ENCODE measurements around the gene ARG2. TPM values are rescaled to one million over a fixed set of nuclear protein-coding genes. Genes with fewer than 3 reads are reported as not detected.
A peak's percentile ranks its signal among the peaks of the same experiment; 100 is the strongest.

ARG2 gene
- total RNA-seq (1 to 10 TPM; 5.1 to 5.2 TPM), total RNA-seq (2.1 to 11.6 reads per million in 2 donors)

DNA sequence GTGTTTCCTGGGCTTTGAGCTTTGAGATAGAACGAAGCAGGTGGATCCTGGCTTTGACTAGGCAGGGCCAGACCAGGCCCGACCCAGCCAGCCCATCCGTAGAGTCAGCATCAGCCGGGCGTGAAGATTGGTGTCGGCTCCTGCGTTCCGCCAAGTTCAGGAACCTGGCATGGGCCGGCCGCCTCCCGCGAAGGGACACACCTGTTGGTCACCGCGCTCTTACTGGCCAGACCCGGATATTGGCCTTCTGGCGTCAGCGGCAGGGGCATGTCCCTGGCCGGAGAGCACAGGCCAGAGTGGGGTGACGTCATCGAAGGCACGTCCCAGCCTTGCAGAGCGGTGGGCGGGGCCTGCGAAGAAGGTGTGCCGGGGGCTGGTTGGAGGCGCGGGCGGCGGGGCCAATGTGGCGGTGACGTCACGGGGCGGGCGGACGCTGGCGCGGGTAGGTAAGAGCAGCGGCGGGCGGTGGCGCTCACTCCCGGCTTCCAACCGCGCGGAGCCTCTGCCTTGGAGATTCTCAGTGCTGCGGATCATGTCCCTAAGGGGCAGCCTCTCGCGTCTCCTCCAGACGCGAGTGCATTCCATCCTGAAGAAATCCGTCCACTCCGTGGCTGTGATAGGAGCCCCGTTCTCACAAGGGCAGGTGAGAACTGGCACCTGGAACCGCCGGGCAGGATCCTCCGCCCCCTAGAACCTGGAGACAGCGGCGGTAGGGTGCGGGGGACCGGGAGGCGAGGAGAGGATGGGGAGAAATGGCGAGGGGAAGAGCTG is at the start of gene ARG2:
ARG2 (plus strand) TSS at position 475 of the 771 bp plus-strand sequence; CDS start at position 533, 58 bp downstream.
- Mint-ChIP-seq H3K27me3 (peaks cover 12% of the 10 kb centered on the region), H3K27ac (peak within 1 kb of the TSS; percentile 96), H3K36me3 (ENCODE audit: low read depth) (peaks cover 2% of the 10 kb centered on the region), H3K4me1 (peaks cover 22% of the 10 kb centered on the region), H3K4me3 (peak within 1 kb of the TSS; percentile 91)
- H3K9me3 ChIP-seq (ENCODE audit: control insufficient read depth, low read length, poor library complexity, severe bottlenecking), result no peaks in the 10 kb centered on the region
- DNase-seq, result peak; percentile 95 to 98 (median 98)
- ATAC-seq, result peak; percentile 92

DNA sequence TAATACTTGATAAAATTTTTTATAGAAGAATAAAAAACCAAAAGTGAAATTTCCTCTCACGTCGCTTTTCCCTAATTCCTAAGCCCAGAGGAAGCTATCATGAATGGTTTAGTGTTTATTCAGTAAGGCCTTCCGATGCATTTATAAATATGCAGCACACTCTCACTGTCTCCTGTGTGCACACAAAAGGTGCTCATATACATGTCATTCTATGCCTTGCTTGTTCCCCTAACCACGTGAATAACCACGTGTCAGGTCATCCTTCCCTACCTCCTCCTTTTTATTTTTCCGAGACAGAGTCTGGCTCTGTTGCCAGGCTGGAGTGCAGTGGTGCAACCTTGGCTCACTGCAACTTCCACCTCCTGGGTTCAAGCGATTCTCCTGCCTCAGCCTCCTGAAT is 49.3 kb upstream of the ARG2 start:
- H3K9me3 ChIP-seq (ENCODE audit: control insufficient read depth, low read length, poor library complexity, severe bottlenecking), result no peaks in the 10 kb centered on the region
- DNase-seq (no peak), ATAC-seq (no peak)
- H3K27me3 Mint-ChIP-seq, result peaks cover 30% of the 10 kb centered on the region
- H3K4me1 Mint-ChIP-seq, result peaks cover 12% of the 10 kb centered on the region
- H3K27ac Mint-ChIP-seq, result no peak overlapping the region
- H3K36me3 Mint-ChIP-seq (ENCODE audit: low read depth), result no peaks in the 10 kb centered on the region
- no peak overlapping the region for H3K4me3 Mint-ChIP-seq

DNA sequence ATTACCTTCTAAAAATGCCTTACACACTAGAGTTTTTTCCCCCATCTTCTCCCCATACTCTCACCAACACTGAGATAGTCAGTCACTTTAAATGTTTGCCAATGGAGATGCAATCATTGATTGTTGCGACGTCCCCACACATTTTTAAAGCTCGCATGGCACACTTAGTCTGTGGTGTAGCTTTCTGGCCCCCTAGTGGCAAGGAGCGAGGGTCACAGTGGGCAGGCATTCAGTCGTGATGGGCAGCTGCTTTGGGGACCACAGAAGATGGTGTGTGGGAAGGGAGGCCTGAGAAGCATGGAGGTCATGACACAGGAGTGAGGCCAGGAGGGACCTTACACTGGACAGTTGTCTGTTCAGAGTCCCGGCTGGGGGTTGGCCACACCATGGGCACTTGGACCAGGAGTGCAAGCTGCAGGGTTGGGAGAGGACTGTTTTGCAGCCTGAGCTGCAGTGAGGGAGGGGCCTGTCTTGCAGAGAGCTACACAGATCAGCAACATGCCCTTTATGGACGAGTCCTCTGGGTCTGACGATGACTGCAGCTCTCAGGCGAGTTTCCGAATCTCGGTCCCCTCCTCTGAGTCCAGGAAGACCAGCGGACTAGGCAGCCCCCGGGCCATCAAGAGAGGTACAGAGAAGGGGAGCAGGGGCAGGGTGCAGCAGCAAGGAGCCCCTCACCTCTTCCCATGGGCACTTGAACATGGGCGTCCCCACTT is 48.3 kb upstream of the ARG2 start:
- ATAC-seq (peak; percentile 91), DNase-seq (peak; percentile 39 to 57 (median 40))
- no peak overlapping the region for H3K4me3 Mint-ChIP-seq
- peaks cover 12% of the 10 kb centered on the region for H3K4me1 Mint-ChIP-seq
- peaks cover 30% of the 10 kb centered on the region for H3K27me3 Mint-ChIP-seq
- H3K27ac Mint-ChIP-seq, result no peak overlapping the region
- H3K36me3 Mint-ChIP-seq (ENCODE audit: low read depth), result no peaks in the 10 kb centered on the region
- no peaks in the 10 kb centered on the region for H3K9me3 ChIP-seq (ENCODE audit: control insufficient read depth, low read length, poor library complexity, severe bottlenecking)

DNA sequence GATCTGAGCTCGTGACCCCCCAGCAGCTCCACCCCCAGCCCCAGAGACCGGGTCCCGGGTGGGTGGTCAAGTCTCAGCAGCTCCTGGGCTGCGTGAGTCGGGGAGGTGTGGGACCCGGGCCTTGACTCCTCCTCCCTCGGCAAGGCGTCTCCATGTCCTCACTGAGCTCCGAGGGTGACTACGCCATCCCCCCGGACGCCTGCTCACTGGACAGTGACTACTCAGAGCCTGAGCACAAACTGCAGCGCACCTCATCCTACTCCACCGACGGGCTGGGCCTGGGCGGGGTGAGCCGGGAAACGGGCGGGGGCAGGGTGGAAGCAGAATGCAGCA is 47.8 kb upstream of the ARG2 start:
- Mint-ChIP-seq H3K27me3 (peaks cover 30% of the 10 kb centered on the region), H3K4me1 (peaks cover 12% of the 10 kb centered on the region), H3K4me3 (no peak overlapping the region), H3K27ac (no peak overlapping the region), H3K36me3 (ENCODE audit: low read depth) (no peaks in the 10 kb centered on the region)
- no peak for DNase-seq
- no peak for ATAC-seq
- no peaks in the 10 kb centered on the region for H3K9me3 ChIP-seq (ENCODE audit: control insufficient read depth, low read length, poor library complexity, severe bottlenecking)

DNA sequence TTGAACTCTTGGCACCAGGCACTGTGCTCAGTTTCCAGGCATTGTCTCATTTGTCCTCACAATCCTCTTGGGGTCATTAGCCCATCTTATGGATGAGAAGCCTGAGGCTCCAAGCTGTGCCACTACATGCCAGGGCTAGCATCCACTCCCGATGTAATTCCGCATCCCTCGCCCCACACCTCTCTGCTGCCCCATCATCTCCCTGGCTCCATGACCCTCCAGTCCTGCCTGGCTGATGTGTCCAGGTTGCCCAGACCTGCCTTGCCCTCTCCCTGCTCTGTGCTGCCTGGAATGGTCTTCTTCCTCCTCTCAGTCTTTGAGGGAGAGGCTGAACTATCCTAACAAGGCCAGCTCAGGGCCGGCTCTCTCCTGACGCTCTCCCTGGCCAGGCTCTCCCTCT is 47.1 kb upstream of the ARG2 start:
- ATAC-seq, result no peak
- DNase-seq, result no peak
- H3K36me3 Mint-ChIP-seq (ENCODE audit: low read depth), result no peaks in the 10 kb centered on the region
- no peaks in the 10 kb centered on the region for H3K9me3 ChIP-seq (ENCODE audit: control insufficient read depth, low read length, poor library complexity, severe bottlenecking)
- H3K4me1 Mint-ChIP-seq, result peaks cover 10% of the 10 kb centered on the region
- H3K4me3 Mint-ChIP-seq, result no peak overlapping the region
- H3K27ac Mint-ChIP-seq, result no peak overlapping the region
- H3K27me3 Mint-ChIP-seq, result peaks cover 25% of the 10 kb centered on the region

DNA sequence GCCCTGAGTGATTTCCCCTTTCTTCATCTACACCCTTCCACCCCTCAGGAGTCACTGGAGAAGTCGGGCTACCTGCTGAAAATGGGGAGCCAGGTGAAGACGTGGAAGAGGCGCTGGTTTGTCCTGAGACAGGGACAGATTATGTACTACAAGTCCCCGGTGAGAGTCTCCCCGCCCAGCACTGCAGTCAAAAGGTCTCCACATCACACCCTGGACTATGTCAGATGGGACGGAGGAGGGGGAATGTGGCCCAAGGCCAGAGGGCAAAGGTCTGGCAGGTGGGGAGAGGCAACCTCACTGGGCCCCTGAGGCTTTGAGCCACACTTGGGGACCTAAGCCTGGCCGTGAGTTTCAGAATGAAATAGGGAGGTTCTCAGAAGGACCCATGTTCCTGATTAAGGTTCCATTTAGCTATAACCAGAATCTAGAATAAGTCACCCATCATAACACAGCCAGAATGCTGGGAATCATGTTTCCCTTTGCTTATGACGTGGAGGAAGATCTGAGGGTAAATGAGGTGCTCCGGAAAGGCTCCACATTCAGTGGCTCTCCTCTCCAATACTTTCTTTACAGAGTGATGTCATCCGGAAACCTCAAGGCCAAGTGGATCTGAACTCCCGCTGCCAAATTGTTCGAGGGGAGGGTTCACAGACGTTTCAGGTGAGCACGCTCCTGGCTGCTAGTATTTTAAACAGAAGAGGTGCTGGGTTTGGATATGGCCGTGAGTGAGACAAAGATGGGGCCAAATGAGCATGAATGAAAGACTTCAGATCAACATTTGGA is 46.3 kb upstream of the ARG2 start:
- Mint-ChIP-seq H3K27ac (no peak overlapping the region), H3K27me3 (peaks cover 19% of the 10 kb centered on the region), H3K36me3 (ENCODE audit: low read depth) (no peaks in the 10 kb centered on the region), H3K4me1 (peaks cover 10% of the 10 kb centered on the region), H3K4me3 (no peak overlapping the region)
- ATAC-seq (no peak), DNase-seq (no peak)
- H3K9me3 ChIP-seq (ENCODE audit: control insufficient read depth, low read length, poor library complexity, severe bottlenecking), result no peaks in the 10 kb centered on the region

DNA sequence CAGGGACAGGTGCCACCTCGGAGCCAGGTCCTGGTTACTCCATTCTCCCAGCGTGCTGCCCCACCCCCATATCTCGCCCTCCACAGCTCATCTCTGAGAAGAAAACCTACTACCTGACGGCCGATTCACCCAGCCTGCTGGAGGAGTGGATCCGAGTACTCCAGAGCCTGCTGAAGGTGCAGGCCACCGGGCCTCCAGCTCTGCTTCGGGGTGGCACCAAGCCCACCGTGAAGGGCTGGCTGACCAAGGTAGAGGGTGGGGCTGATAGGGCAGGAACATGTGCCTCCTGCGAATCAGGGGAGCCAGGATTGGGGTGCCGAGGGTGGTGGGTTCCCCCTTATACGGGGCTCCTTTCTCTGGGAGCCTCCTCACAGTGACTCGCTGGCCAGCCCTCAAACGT is 45.6 kb upstream of the ARG2 start:
- peaks cover 19% of the 10 kb centered on the region for H3K27me3 Mint-ChIP-seq
- DNase-seq (no peak), ATAC-seq (no peak)
- no peak overlapping the region for H3K4me3 Mint-ChIP-seq
- H3K4me1 Mint-ChIP-seq, result peaks cover 10% of the 10 kb centered on the region
- no peak overlapping the region for H3K27ac Mint-ChIP-seq
- no peaks in the 10 kb centered on the region for H3K9me3 ChIP-seq (ENCODE audit: control insufficient read depth, low read length, poor library complexity, severe bottlenecking)
- H3K36me3 Mint-ChIP-seq (ENCODE audit: low read depth), result no peaks in the 10 kb centered on the region

DNA sequence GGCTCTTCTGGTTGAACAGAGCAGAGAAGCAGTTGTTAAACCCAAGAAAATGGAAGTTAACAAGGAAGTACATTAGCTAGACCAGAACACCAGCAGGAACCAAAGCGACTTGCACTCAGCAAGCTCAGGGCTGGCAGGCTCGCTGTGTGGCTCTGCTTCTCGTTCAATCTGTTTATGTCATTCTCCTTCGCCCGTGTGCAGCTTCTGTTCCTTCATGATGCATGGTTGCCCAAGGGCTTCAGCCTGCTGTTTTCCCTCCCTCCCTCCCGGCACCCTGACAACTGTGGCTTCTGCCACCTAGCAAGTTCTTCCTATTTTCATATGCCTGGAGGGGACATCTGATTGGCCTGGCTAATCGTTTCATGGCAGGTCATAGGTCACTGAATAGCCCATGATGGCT is 44.9 kb upstream of the ARG2 start:
- H3K4me1 Mint-ChIP-seq, result peaks cover 10% of the 10 kb centered on the region
- no peaks in the 10 kb centered on the region for H3K9me3 ChIP-seq (ENCODE audit: control insufficient read depth, low read length, poor library complexity, severe bottlenecking)
- DNase-seq (no peak), ATAC-seq (no peak)
- no peak overlapping the region for H3K4me3 Mint-ChIP-seq
- H3K27me3 Mint-ChIP-seq, result peaks cover 19% of the 10 kb centered on the region
- no peak overlapping the region for H3K27ac Mint-ChIP-seq
- H3K36me3 Mint-ChIP-seq (ENCODE audit: low read depth), result no peaks in the 10 kb centered on the region

DNA sequence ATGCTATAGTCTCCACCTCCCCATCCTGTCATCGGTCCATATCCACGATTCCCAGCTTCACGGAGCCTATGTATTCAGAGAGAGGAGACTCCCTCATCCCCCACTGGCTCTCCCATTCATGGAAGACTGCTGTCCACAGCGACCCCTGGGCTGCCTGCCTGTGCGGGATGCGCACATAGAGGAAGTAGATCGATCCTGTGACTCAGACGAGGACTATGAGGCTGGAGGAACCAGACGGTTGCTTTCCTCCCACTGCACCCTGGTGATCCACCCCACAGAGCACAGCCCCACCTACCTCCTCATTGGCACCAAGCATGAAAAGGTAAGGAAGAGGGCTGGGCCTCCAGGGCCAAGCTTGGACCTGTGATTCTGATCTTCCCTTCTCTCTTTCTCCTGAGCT is 44.0 kb upstream of the ARG2 start:
- H3K36me3 Mint-ChIP-seq (ENCODE audit: low read depth), result no peaks in the 10 kb centered on the region
- peaks cover 10% of the 10 kb centered on the region for H3K4me1 Mint-ChIP-seq
- ATAC-seq (no peak), DNase-seq (no peak)
- H3K4me3 Mint-ChIP-seq, result no peak overlapping the region
- no peak overlapping the region for H3K27ac Mint-ChIP-seq
- no peaks in the 10 kb centered on the region for H3K9me3 ChIP-seq (ENCODE audit: control insufficient read depth, low read length, poor library complexity, severe bottlenecking)
- peaks cover 16% of the 10 kb centered on the region for H3K27me3 Mint-ChIP-seq

DNA sequence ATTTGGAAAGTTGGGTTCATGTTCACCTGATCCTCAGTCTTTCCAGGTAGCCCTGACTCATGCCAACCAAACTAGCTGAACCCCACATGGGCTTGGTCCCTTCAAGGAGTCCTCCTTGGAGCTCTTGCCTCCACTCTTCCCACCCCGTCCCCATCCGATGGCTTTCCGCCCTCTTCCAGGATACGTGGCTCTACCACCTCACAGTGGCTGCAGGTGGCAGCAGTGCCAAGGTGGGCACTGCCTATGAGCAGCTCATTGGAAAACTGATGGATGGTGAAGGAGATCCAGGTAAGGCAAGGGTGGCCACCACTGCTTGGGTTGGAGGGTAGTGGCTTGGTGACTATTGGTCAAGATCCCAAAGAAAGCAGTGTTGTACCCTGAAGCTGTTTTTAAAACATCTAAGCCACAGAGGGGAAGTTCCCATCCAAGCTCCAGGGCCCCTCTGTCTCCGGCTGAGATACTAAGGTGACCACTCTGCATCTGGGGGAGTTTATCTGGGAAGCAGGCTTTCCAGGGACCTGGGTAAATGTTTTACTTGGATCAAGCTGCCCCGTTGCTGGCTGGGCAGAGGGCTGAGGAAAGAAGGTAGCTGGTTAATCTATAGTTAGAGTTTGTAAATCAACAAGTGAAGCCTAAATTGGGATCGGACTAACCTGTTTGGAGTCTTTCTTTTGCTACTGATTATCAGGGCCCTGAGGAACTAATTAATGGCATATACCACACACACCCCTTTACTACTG is 43.3 kb upstream of the ARG2 start:
- Mint-ChIP-seq H3K27ac (no peak overlapping the region), H3K27me3 (peaks cover 9% of the 10 kb centered on the region), H3K4me1 (peaks cover 4% of the 10 kb centered on the region), H3K36me3 (ENCODE audit: low read depth) (no peaks in the 10 kb centered on the region), H3K4me3 (no peak overlapping the region)
- ATAC-seq (no peak), DNase-seq (no peak)
- no peaks in the 10 kb centered on the region for H3K9me3 ChIP-seq (ENCODE audit: control insufficient read depth, low read length, poor library complexity, severe bottlenecking)

DNA sequence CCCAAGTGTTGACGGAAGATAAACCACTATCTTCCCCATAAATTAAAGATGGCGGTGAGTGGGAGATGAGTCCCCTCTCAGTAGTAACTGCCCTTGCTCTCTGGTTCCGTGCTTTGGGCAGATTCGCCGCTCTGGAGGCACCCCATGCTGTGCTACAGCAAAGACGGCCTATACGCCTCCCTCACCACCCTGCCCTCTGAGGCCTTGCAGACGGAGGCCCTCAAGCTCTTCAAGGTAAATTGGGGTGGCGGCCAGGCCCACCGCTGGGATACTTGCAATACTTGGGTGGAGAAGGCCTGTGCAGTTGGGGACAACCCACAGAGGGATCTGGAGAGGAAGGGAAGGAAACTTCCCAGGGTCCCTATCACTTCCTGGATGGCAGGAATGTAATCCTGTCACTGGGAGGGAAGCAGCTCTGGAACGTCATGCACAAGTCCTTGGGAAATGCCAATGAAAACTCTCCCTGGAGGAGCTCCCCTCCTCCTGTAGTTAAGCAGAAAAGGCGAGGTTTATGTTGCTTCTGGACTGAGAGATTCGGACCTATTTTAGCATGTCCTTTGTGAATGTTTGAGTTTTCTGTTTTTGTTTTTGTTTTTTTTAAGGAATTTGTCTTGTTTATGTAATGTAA is 42.4 kb upstream of the ARG2 start:
- H3K27me3 Mint-ChIP-seq, result peaks cover 6% of the 10 kb centered on the region
- H3K4me1 Mint-ChIP-seq, result peaks cover 4% of the 10 kb centered on the region
- no peak for ATAC-seq
- H3K36me3 Mint-ChIP-seq (ENCODE audit: low read depth), result no peaks in the 10 kb centered on the region
- no peak for DNase-seq
- H3K27ac Mint-ChIP-seq, result no peak overlapping the region
- H3K9me3 ChIP-seq (ENCODE audit: control insufficient read depth, low read length, poor library complexity, severe bottlenecking), result no peaks in the 10 kb centered on the region
- no peak overlapping the region for H3K4me3 Mint-ChIP-seq

DNA sequence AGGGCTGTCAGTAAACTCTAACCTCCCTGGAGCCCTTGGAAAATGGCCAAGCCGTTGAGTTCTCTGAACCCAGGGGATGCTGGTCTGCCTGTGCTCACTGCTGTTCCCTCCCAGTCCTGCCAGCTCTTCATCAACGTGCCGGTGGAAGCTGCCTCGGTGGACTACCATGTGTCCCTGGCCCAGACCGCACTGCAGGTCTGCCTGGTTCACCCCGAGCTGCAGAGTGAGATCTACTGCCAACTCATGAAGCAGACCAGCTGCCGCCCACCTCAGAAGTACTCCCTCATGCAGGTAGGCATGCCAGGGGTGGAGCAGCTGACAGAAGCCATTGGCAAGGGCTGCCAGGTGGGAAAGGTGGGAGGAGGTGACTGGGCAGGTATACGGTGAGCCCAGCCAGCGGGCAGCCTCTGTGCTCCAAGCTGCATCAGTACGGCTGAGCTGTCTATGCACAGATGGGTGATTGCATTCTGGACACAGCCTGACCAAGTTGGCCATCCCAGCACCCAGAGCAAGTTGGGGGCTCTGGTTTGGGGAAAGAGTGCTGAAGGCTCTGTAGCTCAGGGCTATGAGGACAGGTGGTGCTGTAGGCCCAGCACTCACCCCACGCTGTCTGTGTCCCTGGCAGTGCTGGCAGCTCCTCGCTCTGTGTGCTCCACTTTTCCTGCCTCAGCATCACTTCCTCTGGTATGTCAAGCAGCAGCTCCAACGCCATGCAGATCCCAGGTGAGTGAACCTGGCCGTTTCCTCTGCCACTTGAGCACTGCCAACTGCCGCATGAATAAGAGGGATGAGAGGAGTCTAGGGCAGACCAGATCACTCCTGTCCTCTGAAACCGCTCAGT is 41.6 kb upstream of the ARG2 start:
- Mint-ChIP-seq H3K36me3 (ENCODE audit: low read depth) (no peaks in the 10 kb centered on the region), H3K27ac (no peak overlapping the region), H3K4me1 (no peaks in the 10 kb centered on the region), H3K27me3 (peaks cover under 1% of the 10 kb centered on the region), H3K4me3 (no peak overlapping the region)
- DNase-seq, result no peak
- H3K9me3 ChIP-seq (ENCODE audit: control insufficient read depth, low read length, poor library complexity, severe bottlenecking), result no peaks in the 10 kb centered on the region
- no peak for ATAC-seq
